Purkinje cell (primary cell): Measurements from ENCODE around the gene NDUFAB1. TPM values are rescaled to one million over a fixed set of nuclear protein-coding genes. Genes with fewer than 3 reads are reported as not detected.

Source experiments
- polyA plus RNA-seq: library from polyadenylated mRNA; unstranded; fragments of >200 nt; fragmentation: Nextera tagmentation; gene quantifications from 2 replicates; pipeline ENCODE4 v1.2.1, GENCODE V29; 2014

NDUFAB1 gene
- 471 and 500 TPM in 2 replicates for polyA plus RNA-seq

GRCh38 chr16:23595951-23596720 lies at the start of gene NDUFAB1:
Gene NDUFAB1 (minus strand): TSS chr16:23596316. CDS start chr16:23596290, 26 bp downstream.

GRCh38 chr16:23640931-23641765 lies 45.0 kb upstream of the NDUFAB1 start, which contains the start of the genes DCTN5 and PALB2:
Gene DCTN5 (plus strand): TSS chr16:23641466. CDS start chr16:23641543, 77 bp downstream.
Gene PALB2 (minus strand): TSS chr16:23641310. CDS start chr16:23641157, 153 bp downstream.

GRCh38 chr16:23556881-23557778 lies 39.0 kb downstream of the NDUFAB1 start, which contains the start of the genes EARS2 and UBFD1:
Gene EARS2 (minus strand): TSS chr16:23557350. CDS start chr16:23557343, 7 bp downstream.
Gene UBFD1 (plus strand): TSS chr16:23557727. CDS start chr16:23557743, 16 bp downstream.

Other genes starting within 250 kb of the NDUFAB1 start
- gene COG7, start 143.1 kb downstream of the NDUFAB1 start, polyA plus RNA-seq, result 9.7 and 23.0 TPM in 2 replicates
- gene GGA2, start 85.8 kb downstream of the NDUFAB1 start, polyA plus RNA-seq, result 14.1 and 18.0 TPM in 2 replicates
- gene EARS2, start 39.0 kb downstream of the NDUFAB1 start, polyA plus RNA-seq, result 10.4 and 13.6 TPM in 2 replicates
- 7.5 and 19.0 TPM in 2 replicates for gene UBFD1, start 38.6 kb downstream of the NDUFAB1 start, polyA plus RNA-seq
- 3.6 and 5.0 TPM in 2 replicates for gene PALB2, start 45.0 kb upstream of the NDUFAB1 start, polyA plus RNA-seq
- 12.8 and 13.3 TPM in 2 replicates for gene DCTN5, start 45.1 kb upstream of the NDUFAB1 start, polyA plus RNA-seq
- 0.15 and 0.69 TPM in 2 replicates for gene PLK1, start 82.6 kb upstream of the NDUFAB1 start, polyA plus RNA-seq
- not detected in 2 replicates for gene ERN2, start 116.9 kb upstream of the NDUFAB1 start, polyA plus RNA-seq
- not detected in 2 replicates for gene CHP2, start 158.7 kb upstream of the NDUFAB1 start, polyA plus RNA-seq
- 3.5 and 47.9 TPM in 2 replicates for gene PRKCB, start 239.7 kb upstream of the NDUFAB1 start, polyA plus RNA-seq